GM12872 (cell line): ENCODE data around the gene ELMO1.

Experiments
- TF ChIP-seq, protein P1 (sequence below): IDR thresholded peaks from 3 replicates; pipeline ENCODE4 v1.5.1; 2011; ENCODE audit warnings: low read depth, mild to moderate bottlenecking, low read length, moderate library complexity; ENCODE audit not compliant: insufficient read depth

ELMO1 gene

DNA sequence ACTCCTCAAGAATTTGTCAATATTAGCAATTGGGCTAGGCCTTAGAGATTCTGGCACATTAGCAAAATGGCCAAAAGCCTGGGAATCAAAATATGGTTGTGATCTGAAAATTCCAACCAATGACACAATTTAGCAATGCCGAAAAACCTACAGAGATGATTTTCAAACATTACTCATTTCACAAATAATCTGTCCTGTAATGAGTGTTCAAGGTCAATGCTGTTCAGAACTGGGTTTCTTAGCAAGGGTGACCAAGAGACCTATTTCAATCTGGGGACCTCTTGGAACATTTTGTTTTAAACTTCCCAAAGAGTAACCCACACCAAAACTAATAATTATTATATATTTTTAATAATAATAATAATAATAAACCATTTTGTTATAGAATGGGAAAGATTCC lies 24.1 kb downstream of the ELMO1 start:
- TF ChIP-seq, protein P1, sequence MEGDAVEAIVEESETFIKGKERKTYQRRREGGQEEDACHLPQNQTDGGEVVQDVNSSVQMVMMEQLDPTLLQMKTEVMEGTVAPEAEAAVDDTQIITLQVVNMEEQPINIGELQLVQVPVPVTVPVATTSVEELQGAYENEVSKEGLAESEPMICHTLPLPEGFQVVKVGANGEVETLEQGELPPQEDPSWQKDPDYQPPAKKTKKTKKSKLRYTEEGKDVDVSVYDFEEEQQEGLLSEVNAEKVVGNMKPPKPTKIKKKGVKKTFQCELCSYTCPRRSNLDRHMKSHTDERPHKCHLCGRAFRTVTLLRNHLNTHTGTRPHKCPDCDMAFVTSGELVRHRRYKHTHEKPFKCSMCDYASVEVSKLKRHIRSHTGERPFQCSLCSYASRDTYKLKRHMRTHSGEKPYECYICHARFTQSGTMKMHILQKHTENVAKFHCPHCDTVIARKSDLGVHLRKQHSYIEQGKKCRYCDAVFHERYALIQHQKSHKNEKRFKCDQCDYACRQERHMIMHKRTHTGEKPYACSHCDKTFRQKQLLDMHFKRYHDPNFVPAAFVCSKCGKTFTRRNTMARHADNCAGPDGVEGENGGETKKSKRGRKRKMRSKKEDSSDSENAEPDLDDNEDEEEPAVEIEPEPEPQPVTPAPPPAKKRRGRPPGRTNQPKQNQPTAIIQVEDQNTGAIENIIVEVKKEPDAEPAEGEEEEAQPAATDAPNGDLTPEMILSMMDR = no peak

DNA sequence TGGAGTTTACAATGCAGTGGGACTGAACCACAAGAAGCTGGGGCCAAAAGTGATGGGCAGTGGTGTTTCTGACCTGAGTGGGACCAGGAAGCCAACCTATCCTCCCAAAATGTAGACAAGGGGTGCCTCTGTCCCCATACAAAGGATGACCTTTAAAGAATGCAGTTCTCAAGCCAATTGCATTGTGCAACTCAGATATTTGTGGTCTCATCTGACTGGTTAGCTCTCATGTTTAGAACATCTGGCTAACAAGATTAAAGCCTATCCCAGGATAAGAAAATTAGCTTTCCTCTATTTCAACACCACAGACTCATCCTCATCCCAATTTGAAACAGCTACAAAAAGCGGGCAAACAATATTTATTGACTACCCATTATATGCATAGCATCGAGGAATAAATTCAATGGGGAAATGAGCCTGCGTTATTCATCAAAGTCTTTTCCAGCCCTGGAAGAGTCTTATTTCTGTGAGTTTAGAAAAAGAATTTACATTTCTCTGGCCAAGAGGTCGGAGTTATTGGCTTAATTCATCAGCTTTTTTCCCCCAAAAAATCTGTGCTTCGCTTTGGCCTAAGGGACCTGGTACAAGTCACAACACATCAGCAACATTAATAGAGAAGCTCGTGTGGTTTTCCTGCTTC lies 26.7 kb downstream of the ELMO1 start:
- TF ChIP-seq, protein P1 = no peak

DNA sequence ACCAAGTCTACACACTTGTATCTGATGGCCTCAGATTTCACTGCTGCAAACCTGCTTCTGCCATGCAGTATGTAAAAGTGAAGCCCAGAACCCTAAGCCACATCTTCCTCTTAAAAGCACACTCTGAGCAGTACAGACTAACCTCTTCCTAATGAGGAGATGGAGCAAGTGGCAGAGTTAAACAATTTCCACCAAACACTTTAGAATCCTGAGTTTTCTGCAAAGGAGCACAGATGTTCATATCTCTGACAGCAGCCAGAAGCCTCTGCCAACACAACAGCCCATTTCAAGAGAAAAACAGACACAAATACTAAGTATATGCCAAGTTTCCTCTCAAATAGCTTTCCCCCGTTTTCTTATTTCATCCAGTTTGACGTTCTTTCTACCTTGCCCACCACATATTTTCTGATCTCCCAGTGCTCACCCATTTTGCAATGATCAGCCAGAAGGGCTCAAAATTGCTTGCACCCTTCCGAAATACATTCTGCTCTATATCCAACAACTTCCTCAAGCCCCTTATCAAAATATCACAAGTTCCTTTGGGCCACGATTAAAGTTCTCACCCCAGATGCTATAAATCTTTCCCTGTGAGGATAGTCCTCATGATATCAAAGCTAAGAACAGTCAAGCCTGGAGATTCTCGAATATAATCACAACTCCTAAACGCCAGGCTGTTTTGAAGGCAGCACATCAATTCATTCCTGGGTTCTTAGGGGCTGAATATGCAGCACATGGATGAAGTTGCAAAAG lies 27.5 kb downstream of the ELMO1 start:
- TF ChIP-seq, protein P1 = no peak

DNA sequence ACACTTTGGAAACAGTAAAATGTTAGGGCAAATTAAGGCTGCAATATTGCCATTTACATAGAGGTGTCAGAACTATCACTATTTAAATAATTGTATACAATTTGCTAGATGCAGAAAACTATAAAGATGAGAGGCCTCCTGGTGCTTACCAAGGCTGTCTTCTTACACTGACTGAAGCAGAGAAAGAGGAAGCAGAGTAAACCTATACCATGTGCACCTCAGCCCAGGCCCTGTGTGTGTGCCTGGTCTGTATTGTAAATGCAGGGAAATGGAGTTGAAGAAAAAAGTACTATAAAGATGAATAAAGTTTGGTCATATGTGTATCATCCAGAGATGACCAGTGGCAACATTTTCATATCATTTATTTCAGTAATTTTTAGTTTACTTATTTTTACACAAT lies 29.2 kb downstream of the ELMO1 start:
- TF ChIP-seq, protein P1 = no peak

DNA sequence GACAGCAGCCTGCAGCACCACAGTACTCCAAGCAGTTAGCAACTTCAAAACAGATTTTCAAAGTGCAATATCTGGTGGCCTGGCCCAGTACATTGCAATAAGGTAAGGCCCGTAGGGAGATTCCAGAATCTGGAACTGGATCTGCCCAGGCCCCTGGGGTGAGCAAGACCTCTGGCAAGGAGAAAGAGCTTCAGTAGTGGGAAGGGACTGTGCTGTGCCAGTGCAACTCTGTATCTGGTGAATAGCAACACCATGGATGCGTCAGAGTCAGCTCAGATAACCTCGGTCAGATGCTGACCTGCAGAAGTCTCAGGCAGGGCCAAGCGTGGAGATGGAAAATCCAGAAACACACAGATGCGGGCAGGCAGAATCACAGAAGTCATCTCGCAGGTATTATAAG lies 30.3 kb downstream of the ELMO1 start:
- TF ChIP-seq, protein P1 = no peak

DNA sequence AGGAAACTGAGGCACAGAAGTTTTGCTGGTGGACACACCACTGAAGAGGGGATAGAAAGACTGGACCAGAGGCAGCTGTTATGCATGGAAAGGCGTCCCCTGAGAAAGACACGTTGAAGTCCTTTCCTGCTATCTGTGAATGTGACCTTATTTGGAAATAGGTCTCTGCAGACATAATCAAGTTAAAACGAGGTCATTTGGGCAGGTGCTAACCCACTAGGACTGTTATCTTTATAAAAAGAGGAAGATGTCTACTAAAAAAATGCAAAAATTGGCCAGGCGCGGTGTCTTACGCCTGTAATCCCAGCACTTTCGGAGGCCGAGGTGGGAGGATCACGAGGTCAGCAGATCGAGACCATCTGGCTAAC lies 31.6 kb downstream of the ELMO1 start:
- TF ChIP-seq, protein P1 = no peak

DNA sequence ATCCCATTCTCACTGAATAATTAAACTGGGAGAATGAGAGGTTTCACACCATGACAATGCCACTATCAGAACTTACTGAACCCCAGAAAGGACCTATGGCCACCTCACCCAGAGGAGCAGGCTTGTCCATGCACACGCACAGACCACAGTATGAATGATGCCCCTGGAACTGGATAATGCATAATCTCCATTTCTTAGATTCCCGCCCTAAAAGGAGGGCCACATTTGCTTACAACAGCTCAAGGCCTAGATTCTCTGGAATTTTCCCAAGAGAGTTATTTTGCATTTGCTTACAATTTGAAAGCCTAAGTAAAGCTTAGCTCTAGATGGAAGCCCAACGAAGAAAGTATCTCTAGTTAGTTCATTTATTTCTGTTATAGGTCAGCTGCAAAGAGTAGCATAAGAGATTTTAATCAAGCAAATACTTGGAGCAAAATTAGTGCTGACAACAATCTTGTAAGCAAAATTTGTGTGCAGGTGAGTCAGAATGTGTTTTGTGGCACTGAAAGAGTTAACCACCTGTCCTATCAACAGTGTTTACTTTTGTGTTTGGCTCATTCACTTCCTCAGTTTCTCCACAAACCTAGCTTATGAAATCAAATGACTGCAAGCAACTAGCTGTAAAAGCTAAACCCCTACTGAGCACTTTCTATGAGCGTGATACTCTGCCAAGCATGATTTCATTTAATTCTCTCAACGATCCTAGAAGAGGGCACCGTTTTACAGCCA lies 32.1 kb downstream of the ELMO1 start:
- TF ChIP-seq, protein P1 = no peak
